ENCODE data around the gene RPH3AL.

- TF ChIP-seq CTCF (IDR thresholded peaks at IDR 0.05) (no peak), POLR2A (IDR thresholded peaks at IDR 0.05) (no peak), POLR2AphosphoS5 (IDR thresholded peaks at IDR 0.05) (no peak)
Observed at GRCh38 chr17:266701-267667, 85.6 kb downstream of the RPH3AL start.

Data from transverse colon (tissue), 4 donors.